PC-3 (cell line): Measurements from ENCODE around the gene UQCR10. TPM values are rescaled to one million over a fixed set of nuclear protein-coding genes. Genes with fewer than 3 reads are reported as not detected.

Experiments used
- ATAC-seq: fragments of 200-7000 bp; cut with Tn5 transposase; 2 replicates; pipeline ENCODE4 v1.9.1; 2020; ENCODE audit warnings: mild to moderate bottlenecking, moderate library complexity
- BruUV-seq: library from RNA; stranded (reverse); fragments of 400-500 nt; replicated peaks from 2 replicates; lab custom pipeline; 2021; lab: Mats Ljungman, UMichigan
- CTCF ChIA-PET: fragments of 300-600 bp; sonication (Branson Sonifier 250); formaldehyde crosslinking; loops from one replicate; lab custom pipeline; 2022; ENCODE audit warnings: antibody characterized with exemption; lab: Charles Lee
- POLR2A ChIA-PET: fragments of 300-600 bp; sonication (Branson Sonifier 250); formaldehyde crosslinking; loops from one replicate; lab custom pipeline; 2022; ENCODE audit warnings: antibody characterized with exemption; ENCODE audit not compliant: unreplicated experiment; lab: Charles Lee
- DNase-seq: peaks from one replicate; pipeline ENCODE4 v3.0.0-alpha.2; 2015
- H2AFZ ChIP-seq: fragments of 300-600 bp; sonication (generic); 2 replicates; pipeline ENCODE4 v1.6.0; 2016; ENCODE audit warnings: antibody characterized with exemption, low read length
- H3F3A ChIP-seq: fragments of 300-600 bp; sonication (generic); one replicate; pipeline ENCODE4 v1.6.0; 2017; ENCODE audit warnings: antibody characterized with exemption, low read length, control low read depth, mild to moderate bottlenecking; ENCODE audit not compliant: unreplicated experiment
- H3K27ac ChIP-seq: fragments of 300-600 bp; sonication (generic); 2 replicates; pipeline ENCODE4 v1.5.1; 2016; ENCODE audit warnings: mild to moderate bottlenecking, low read length
- H3K27me3 ChIP-seq: fragments of 300-600 bp; sonication (generic); 2 replicates; pipeline ENCODE4 v1.6.1; 2016; ENCODE audit warnings: low read length, mixed read lengths
- H3K36me3 ChIP-seq: fragments of 300-600 bp; sonication (generic); 2 replicates; pipeline ENCODE4 v1.6.1; 2016; ENCODE audit warnings: low read depth, mixed run types, low read length, mixed read lengths
- H3K4me1 ChIP-seq: fragments of 300-600 bp; sonication (generic); 2 replicates; pipeline ENCODE4 v1.5.1; 2016; ENCODE audit warnings: low read length; ENCODE audit not compliant: insufficient read depth
- H3K4me2 ChIP-seq: fragments of 300-600 bp; sonication (generic); 2 replicates; pipeline ENCODE4 v1.6.0; 2016; ENCODE audit warnings: low read length
- H3K4me3 ChIP-seq: fragments of 300-600 bp; sonication (generic); 2 replicates; pipeline ENCODE4 v1.5.1; 2016; ENCODE audit warnings: mild to moderate bottlenecking, low read length, mixed read lengths
- H3K79me2 ChIP-seq: fragments of 300-600 bp; sonication (generic); 2 replicates; pipeline ENCODE4 v1.6.1; 2017; ENCODE audit warnings: low read length, mixed read lengths
- H3K9ac ChIP-seq: fragments of 300-600 bp; sonication (generic); 2 replicates; pipeline ENCODE4 v1.6.0; 2016; ENCODE audit warnings: mild to moderate bottlenecking, low read length
- H3K9me2 ChIP-seq: fragments of 300-600 bp; sonication (generic); replicated peaks from 2 replicates; pipeline ENCODE4 v1.6.1; 2016; ENCODE audit warnings: mixed run types, low read length, mixed read lengths
- H3K9me3 ChIP-seq: fragments of 300-600 bp; sonication (generic); 2 replicates; pipeline ENCODE4 v1.6.1; 2016; ENCODE audit warnings: low read length, mixed read lengths
- H4K20me1 ChIP-seq: fragments of 300-600 bp; sonication (generic); 2 replicates; pipeline ENCODE4 v1.6.1; 2016; ENCODE audit warnings: low read length, mixed read lengths
- EZH2 ChIP-seq: fragments of 300-600 bp; sonication (generic); IDR thresholded peaks from one replicate; pipeline ENCODE4 v1.6.1; 2017; ENCODE audit warnings: antibody characterized with exemption, mild to moderate bottlenecking, low read length; ENCODE audit not compliant: unreplicated experiment
- EZH2phosphoT487 ChIP-seq: fragments of 300-600 bp; sonication (generic); IDR thresholded peaks from 2 replicates; pipeline ENCODE4 v1.6.1; 2018; ENCODE audit warnings: mild to moderate bottlenecking, antibody characterized with exemption, low read length, borderline replicate concordance
- intact Hi-C: fragments of 100-400 bp; cut with micrococcal nuclease; formaldehyde crosslinking; loops from 2 replicates; pipeline ENCODE4 v1.9.0; 2023
- total RNA-seq: library from RNA; depleted of rRNA; stranded (reverse); fragments of >200 nt; gene quantifications from 2 replicates; pipeline ENCODE4 v1.2.3, GENCODE V29; 2014
- TF ChIP-seq, protein P1 (sequence below): fragments of 300-600 bp; sonication (generic); conservative IDR thresholded peaks from 2 replicates; pipeline ENCODE4 v1.5.1; 2017; ENCODE audit warnings: antibody characterized with exemption, low read depth, mild to moderate bottlenecking, low read length

Gene UQCR10
- total RNA-seq, 1 experiment from 2014 or later: 196 TPM

DNA sequence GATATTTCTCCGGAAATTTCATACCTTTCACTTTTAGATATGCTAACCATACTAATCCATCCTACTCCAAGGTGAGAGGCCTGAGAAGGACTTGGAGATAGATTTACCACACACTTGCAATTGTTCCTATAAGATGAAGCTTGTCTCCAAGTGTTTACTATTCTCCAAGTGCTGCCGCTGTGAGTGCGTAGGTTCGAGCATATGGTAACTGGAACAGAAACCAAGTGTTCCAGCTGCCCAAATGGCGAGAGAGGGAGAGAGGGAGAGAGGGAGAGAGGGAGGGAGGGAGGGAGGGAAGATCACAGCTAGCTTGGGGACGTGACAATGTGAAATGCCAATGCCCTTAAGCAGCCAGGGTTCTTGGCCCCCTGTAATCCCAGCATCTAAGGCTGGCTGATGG, 49.4 kb downstream of the UQCR10 start:
- Histone ChIP-seq H3F3A (no peaks in the 10 kb centered on the region), H3K4me3 (no peak overlapping the region), H3K9me3 (no peaks in the 10 kb centered on the region), H3K9ac (no peak overlapping the region), H3K9me2 (no peaks in the 10 kb centered on the region), H3K36me3 (peaks cover 11% of the 10 kb centered on the region), H3K27ac (no peak overlapping the region), H2AFZ (no peak overlapping the region), H3K79me2 (no peaks in the 10 kb centered on the region), H3K4me2 (no peak overlapping the region), H3K27me3 (no peaks in the 10 kb centered on the region), H3K4me1 (peaks cover 31% of the 10 kb centered on the region), H4K20me1 (no peaks in the 10 kb centered on the region)
- DNase-seq: no peak
- no peak for TF ChIP-seq EZH2phosphoT487
- TF ChIP-seq, protein P1, sequence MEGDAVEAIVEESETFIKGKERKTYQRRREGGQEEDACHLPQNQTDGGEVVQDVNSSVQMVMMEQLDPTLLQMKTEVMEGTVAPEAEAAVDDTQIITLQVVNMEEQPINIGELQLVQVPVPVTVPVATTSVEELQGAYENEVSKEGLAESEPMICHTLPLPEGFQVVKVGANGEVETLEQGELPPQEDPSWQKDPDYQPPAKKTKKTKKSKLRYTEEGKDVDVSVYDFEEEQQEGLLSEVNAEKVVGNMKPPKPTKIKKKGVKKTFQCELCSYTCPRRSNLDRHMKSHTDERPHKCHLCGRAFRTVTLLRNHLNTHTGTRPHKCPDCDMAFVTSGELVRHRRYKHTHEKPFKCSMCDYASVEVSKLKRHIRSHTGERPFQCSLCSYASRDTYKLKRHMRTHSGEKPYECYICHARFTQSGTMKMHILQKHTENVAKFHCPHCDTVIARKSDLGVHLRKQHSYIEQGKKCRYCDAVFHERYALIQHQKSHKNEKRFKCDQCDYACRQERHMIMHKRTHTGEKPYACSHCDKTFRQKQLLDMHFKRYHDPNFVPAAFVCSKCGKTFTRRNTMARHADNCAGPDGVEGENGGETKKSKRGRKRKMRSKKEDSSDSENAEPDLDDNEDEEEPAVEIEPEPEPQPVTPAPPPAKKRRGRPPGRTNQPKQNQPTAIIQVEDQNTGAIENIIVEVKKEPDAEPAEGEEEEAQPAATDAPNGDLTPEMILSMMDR: no peak
- no peak for TF ChIP-seq EZH2
- BruUV-seq: no TSS peak
- POLR2A ChIA-PET: no interaction called here
- no peak for ATAC-seq
- CTCF ChIA-PET: no interaction called here
- intact Hi-C loops: no loop called here

DNA sequence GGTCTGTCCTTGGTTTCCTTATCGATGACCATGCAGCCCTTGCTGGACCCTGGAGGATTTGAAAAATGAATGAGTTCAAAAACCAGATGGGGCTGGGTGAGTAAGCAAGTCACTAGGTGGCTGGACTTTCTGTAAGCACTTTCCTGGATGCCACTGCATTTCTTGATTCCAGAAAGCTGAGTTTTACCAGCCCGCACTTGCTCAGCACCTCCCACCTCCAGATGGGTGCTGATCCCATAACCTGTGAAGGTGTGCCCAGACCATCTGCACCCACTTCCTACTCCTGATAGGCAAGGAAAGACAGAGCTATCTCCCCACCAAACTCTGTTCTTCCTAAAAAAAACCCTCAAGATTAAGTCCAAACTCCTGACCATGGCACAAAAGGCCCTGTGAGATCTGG, 49.8 kb downstream of the UQCR10 start:
- intact Hi-C loops: no loop called here
- Histone ChIP-seq H3K36me3 (peaks cover 14% of the 10 kb centered on the region), H3K27ac (no peak overlapping the region), H3K4me3 (no peak overlapping the region), H3K9me3 (no peaks in the 10 kb centered on the region), H3K9ac (no peak overlapping the region), H3F3A (no peaks in the 10 kb centered on the region), H3K4me1 (peaks cover 31% of the 10 kb centered on the region), H4K20me1 (no peaks in the 10 kb centered on the region), H2AFZ (no peak overlapping the region), H3K4me2 (no peak overlapping the region), H3K79me2 (no peaks in the 10 kb centered on the region), H3K9me2 (no peaks in the 10 kb centered on the region), H3K27me3 (no peaks in the 10 kb centered on the region)
- TF ChIP-seq EZH2 (no peak), EZH2phosphoT487 (no peak)
- TF ChIP-seq, protein P1: no peak
- ATAC-seq (no peak), DNase-seq (no peak)
- ChIA-PET POLR2A (no interaction called here), CTCF (no interaction called here)
- no TSS peak for BruUV-seq

DNA sequence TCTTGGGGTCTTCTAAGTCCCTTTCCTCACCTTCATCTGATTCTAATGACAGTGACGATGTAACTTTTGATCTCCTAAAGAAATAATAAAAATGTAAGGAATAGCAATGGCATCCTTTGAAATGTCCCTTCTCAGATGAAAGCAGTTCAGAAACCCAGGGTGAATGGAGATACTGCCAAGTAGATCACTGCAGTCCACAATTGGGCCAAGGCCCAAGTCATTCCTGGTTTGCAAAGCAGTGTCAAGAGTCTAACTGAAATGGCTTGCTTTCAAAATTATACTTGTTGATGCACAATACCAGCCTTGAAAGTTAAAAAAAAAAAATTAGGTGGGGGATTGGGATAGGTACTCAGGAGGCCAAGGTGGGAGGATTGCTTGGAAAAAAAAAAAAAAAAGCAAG, 50.6 kb downstream of the UQCR10 start:
- H4K20me1 ChIP-seq: no peaks in the 10 kb centered on the region
- no peaks in the 10 kb centered on the region for H3F3A ChIP-seq
- H3K4me2 ChIP-seq: no peak overlapping the region
- no peak overlapping the region for H3K4me3 ChIP-seq
- no peak overlapping the region for H2AFZ ChIP-seq
- TF ChIP-seq, protein P1: no peak
- TF ChIP-seq EZH2phosphoT487: no peak
- no peak for TF ChIP-seq EZH2
- H3K9me2 ChIP-seq: no peaks in the 10 kb centered on the region
- H3K4me1 ChIP-seq: peaks cover 31% of the 10 kb centered on the region
- H3K79me2 ChIP-seq: no peaks in the 10 kb centered on the region
- no peak for DNase-seq
- ATAC-seq: no peak
- ChIA-PET CTCF (no interaction called here), POLR2A (no interaction called here)
- no peak overlapping the region for H3K27ac ChIP-seq
- no peaks in the 10 kb centered on the region for H3K9me3 ChIP-seq
- intact Hi-C loops: no loop called here
- H3K36me3 ChIP-seq: peaks cover 14% of the 10 kb centered on the region
- no peaks in the 10 kb centered on the region for H3K27me3 ChIP-seq
- no peak overlapping the region for H3K9ac ChIP-seq
- no TSS peak for BruUV-seq
